Adrenal gland (tissue), 12 donors: ENCODE data around the gene CYP1B1. TPM values are rescaled to one million over a fixed set of nuclear protein-coding genes. Genes with fewer than 3 reads are reported as not detected.
A peak's percentile ranks its signal among the peaks of the same experiment; 100 is the strongest.

Source experiments
- DNase-seq, 7 donors: peaks; one replicate each; pipeline ENCODE4 v3.0.0-alpha.2; 2019 to 2020
- H3K27ac ChIP-seq, 5 donors: fragments of 200-600 bp; sonication (generic) in 4 of 5; 1 replicate in 3 of 5; 2 replicates in 2 of 5; pipeline versions ENCODE4 v1.5.1 to v1.8.0; 2016 to 2020; ENCODE audit warnings: mild to moderate bottlenecking in 1 of 5
- H3K27me3 ChIP-seq: fragments of 200-600 bp; 2 replicates; pipeline ENCODE4 v1.8.0; 2021
- H3K36me3 ChIP-seq, 2 donors: fragments of 200-600 bp; replicated peaks in 1 of 2; 1 replicate in 1 of 2; 2 replicates in 1 of 2; pipeline versions ENCODE4 v1.5.1 to v1.8.0; 2018 to 2022
- H3K4me1 ChIP-seq, 2 donors: fragments of 200-600 bp; replicated peaks in 1 of 2; 1 replicate in 1 of 2; 2 replicates in 1 of 2; pipeline versions ENCODE4 v1.5.1 to v1.8.0; 2018 to 2021
- H3K4me3 ChIP-seq, 4 donors: fragments of 200-600 bp; sonication (generic) in 3 of 4; one replicate each; pipeline ENCODE4 v1.5.1; 2016 to 2018
- H3K9me3 ChIP-seq, 3 donors: fragments of 200-600 bp; sonication (generic) in 1 of 3; replicated peaks in 1 of 3; 1 replicate in 2 of 3; 2 replicates in 1 of 3; pipeline versions ENCODE4 v1.5.1 to v1.8.0; 2016 to 2021
- CTCF ChIP-seq, 6 experiments: fragments of 450-650 bp in 4 of 6; fragments of 200-600 bp in 2 of 6; sonication (generic) in 1 of 6; IDR thresholded peaks; 1 replicate in 5 of 6; 2 replicates in 1 of 6; pipeline versions ENCODE4 v1.5.1 to v1.8.0; 2016 to 2021; ENCODE audit warnings: antibody characterized with exemption in 6 of 6, mild to moderate bottlenecking in 2 of 6, moderate library complexity in 1 of 6
- POLR2A ChIP-seq, 2 donors: fragments of 450-650 bp; IDR thresholded peaks; one replicate each; pipeline ENCODE4 v1.6.1; 2017; ENCODE audit warnings: antibody characterized with exemption in 2 of 2, mild to moderate bottlenecking in 2 of 2, moderate library complexity in 1 of 2
- WGBS, 4 donors: extraction: QIAGEN DNeasy Blood & Tissue Kit in 2 of 4; methylation state at CpG; one replicate each; pipeline versions ENCODE4 v1.1.5 to v1.1.7; 2013 to 2017; 5-methylcytosine and 5-hydroxymethylcytosine counted together
- intact Hi-C, 2 donors: fragments of 100-400 bp; cut with DNase I; formaldehyde crosslinking; loops; one replicate each; pipeline versions ENCODE4 v1.14.1 to v1.15.0; 2022 to 2023
- polyA plus RNA-seq, 3 donors: library from polyadenylated mRNA; stranded (reverse); fragments of 200-250 nt in 2 of 3; fragments of 350-450 nt in 1 of 3; fragmentation: Illumina TruSeq in 1 of 3; extraction: RNeasy Lipid Tissue Mini Kit (QIAGEN cat#74804) in 1 of 3; gene quantifications; one replicate each; pipeline ENCODE4 v1.2.3, GENCODE V29; 2013 to 2014
- total RNA-seq, 9 donors: library from RNA; depleted of rRNA in 4 of 9; stranded (reverse); fragments of >200 nt in 4 of 9; fragments of 120-200 nt in 1 of 9; fragmentation: NEBNext Ultra II Directional in 1 of 9; extraction: Animal tissue kit (Norgen Biotek cat#: 25700) in 1 of 9; gene quantifications; one replicate each; pipeline versions ENCODE4 v1.1.0 to v1.2.4, GENCODE V29; 2013 to 2023
- donor health status: healthy with polysubstance abuse.
- donor health status: Bipolar disorder and iron deficiency.
- donor health status: DM: yes; HTN: yes; CAD: no.
- donor health status: DM: no; HTN: no; CAD: no.
- donor health status: DM: no; HTN: no; CAD: no.
- donor health status: DM: yes; HTN: yes; CAD: no.

CYP1B1 gene
- total and polyA plus RNA-seq, 12 donors: 2.5 to 118 (median 34.4) TPM

DNA sequence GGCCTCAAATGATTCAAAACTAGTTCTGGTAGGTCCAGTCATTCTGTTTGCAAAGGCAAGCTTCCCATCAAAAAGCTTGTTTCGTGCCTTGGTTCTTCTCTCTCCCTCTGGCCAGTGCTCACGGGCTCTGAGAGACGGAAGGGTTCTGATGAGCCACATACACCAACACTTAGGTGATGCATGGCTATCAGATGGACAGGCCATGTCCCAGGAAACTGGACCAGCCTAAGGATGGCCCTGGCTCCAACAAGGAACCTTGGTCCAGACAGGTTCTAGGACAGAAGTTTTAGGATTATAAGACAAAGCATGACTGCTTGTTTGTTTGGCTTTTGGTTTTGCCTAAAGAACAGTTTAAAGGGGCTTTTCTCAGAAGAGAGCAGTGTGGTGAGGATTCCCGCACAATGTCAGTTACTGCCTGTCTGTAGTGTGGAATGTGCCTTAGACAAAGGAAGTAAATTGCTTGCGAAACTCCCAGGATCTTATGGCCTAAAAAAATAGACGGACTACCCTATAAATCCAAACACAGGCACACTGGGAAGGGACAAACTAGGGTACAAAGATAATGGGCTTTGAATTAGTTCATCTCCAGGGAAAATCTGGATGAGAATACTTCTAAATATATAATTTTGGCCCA lies 10.3 kb downstream of the CYP1B1 start:
- no peak for TF ChIP-seq CTCF (IDR thresholded peaks at IDR 0.05)
- TF ChIP-seq POLR2A (IDR thresholded peaks at IDR 0.05): no peak
- Histone ChIP-seq H3K4me3 (no peak overlapping the region), H3K4me1 (peaks cover 0 to 7% of the 10 kb centered on the region in 2 donors), H3K27ac (peak overlapping the region in 1 of 5 donors; percentile 2), H3K27me3 (no peaks in the 10 kb centered on the region), H3K9me3 (no peaks in the 10 kb centered on the region), H3K36me3 (no peaks in the 10 kb centered on the region)
- intact Hi-C loops: no loop called here
- no peak for DNase-seq
- 77 to 88% (median 82%) methylated on average over 6 of the region's 6 CpGs for WGBS, 4 donors

- Histone ChIP-seq H3K4me3 (no peak overlapping the region), H3K4me1 (peaks cover 0 to 7% of the 10 kb centered on the region in 2 donors), H3K27ac (peak overlapping the region in 1 of 5 donors; percentile 2), H3K9me3 (no peaks in the 10 kb centered on the region), H3K27me3 (no peaks in the 10 kb centered on the region), H3K36me3 (no peaks in the 10 kb centered on the region)
- 87 to 92% (median 89%) methylated on average over 5 of the region's 5 CpGs for WGBS, 4 donors
- TF ChIP-seq POLR2A (IDR thresholded peaks at IDR 0.05) (no peak), CTCF (IDR thresholded peaks at IDR 0.05) (no peak)
- peak in 1 of 7 donors; percentile 11 for DNase-seq
- intact Hi-C loops: no loop called here
Observed at GRCh38 chr2:38064801-38065501, 11.0 kb downstream of the CYP1B1 start.

DNA sequence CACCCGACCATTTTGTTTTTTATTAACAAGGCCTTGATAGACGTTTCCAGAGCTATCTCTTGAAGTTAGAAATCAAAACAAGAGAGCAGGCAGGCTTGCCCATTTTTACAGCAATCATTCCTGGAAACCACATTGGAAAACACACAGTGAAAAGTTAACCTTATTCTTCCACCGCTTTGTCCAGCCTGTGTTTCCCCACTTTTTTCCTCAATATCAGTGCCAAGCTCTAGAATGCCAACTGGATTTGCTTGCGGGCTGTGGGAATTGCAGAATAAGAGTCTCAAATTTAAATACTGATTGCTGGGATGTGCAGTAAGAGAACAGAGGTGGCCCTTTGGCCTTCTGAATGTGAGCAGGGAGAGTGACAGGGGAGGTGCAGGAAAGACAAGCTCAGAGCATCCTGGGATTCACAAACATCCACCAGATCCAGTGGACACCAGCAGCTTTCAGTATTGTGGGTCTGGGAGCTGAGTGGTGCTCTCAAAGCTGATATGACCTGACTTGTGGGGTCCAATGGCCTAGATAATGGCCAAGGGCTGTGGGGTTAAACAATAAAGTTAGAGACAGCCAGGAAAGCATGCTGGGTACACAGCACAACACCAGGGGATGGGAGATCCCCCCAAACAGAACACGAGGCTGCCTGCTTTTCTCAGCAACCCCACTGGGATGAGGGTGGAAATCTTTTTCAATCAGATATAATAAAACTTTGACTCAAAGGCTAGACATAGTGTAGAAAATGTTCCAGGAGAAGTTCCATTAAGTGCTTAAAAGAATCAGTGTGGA lies 15.5 kb downstream of the CYP1B1 start:
- intact Hi-C loops: no loop called here
- no peak for TF ChIP-seq CTCF (IDR thresholded peaks at IDR 0.05)
- no peak for TF ChIP-seq POLR2A (IDR thresholded peaks at IDR 0.05)
- no peaks in the 10 kb centered on the region for H3K4me1 ChIP-seq
- H3K36me3 ChIP-seq: no peaks in the 10 kb centered on the region
- no peak overlapping the region for H3K4me3 ChIP-seq
- WGBS, 4 donors: 75 to 84% (median 79%) methylated on average over 5 of the region's 5 CpGs
- H3K9me3 ChIP-seq: no peaks in the 10 kb centered on the region
- no peaks in the 10 kb centered on the region for H3K27me3 ChIP-seq
- no peak for DNase-seq
- no peak overlapping the region for H3K27ac ChIP-seq
